ENCODE results near the gene CLEC16A. TPM values are rescaled to one million over a fixed set of nuclear protein-coding genes. Genes with fewer than 3 reads are reported as not detected.
A peak's percentile ranks its signal among the peaks of the same experiment; 100 is the strongest.

CLEC16A gene
- total RNA-seq, 1 donor from 2014 or later = 7.8 TPM

GRCh38 chr16:11164482-11165270 lies 220.3 kb downstream of the CLEC16A start:
- Mint-ChIP-seq H3K4me1 (peaks cover 44% of the 10 kb centered on the region), H3K4me3 (no peak overlapping the region), H3K27me3 (ENCODE audit: insufficient read depth, low read depth) (peaks cover 4% of the 10 kb centered on the region), H3K9me3 (no peaks in the 10 kb centered on the region), H3K27ac (peak overlapping the region; percentile 94), H3K36me3 (no peaks in the 10 kb centered on the region)
- H4K20me1 ChIP-seq (ENCODE audit: low read depth) = no peaks in the 10 kb centered on the region
- peak; percentile 76 for DNase-seq (ENCODE audit: low spot score)
- no peak overlapping the region for H2AFZ ChIP-seq (replicated peaks)
- no peak overlapping the region for H3K27ac ChIP-seq
- H3K4me1 ChIP-seq = peaks cover 8% of the 10 kb centered on the region
- H3K9ac ChIP-seq = no peak overlapping the region
- TF ChIP-seq EZH2 (IDR thresholded peaks at IDR 0.05) = no peak
- TF ChIP-seq CTCF (IDR thresholded peaks at IDR 0.05) = no peak
- no peak for TF ChIP-seq EZH2phosphoT487 (IDR thresholded peaks at IDR 0.05)
- no peaks in the 10 kb centered on the region for H3K27me3 ChIP-seq
- H3K4me2 ChIP-seq = no peak overlapping the region
- no peaks in the 10 kb centered on the region for H3K9me3 ChIP-seq (ENCODE audit: low read depth)
- no peaks in the 10 kb centered on the region for H3K79me2 ChIP-seq (ENCODE audit: low read depth)
- H3K36me3 ChIP-seq = no peaks in the 10 kb centered on the region
- no peaks in the 10 kb centered on the region for H3F3A ChIP-seq (ENCODE audit: low read depth)
- H3K4me3 ChIP-seq = no peak overlapping the region

- Mint-ChIP-seq H3K36me3 (no peaks in the 10 kb centered on the region), H3K27me3 (ENCODE audit: insufficient read depth, low read depth) (peaks cover 4% of the 10 kb centered on the region), H3K4me3 (no peak overlapping the region), H3K4me1 (peaks cover 44% of the 10 kb centered on the region), H3K27ac (no peak overlapping the region), H3K9me3 (no peaks in the 10 kb centered on the region)
- Histone ChIP-seq H3K27ac (no peak overlapping the region), H3K9ac (no peak overlapping the region), H3F3A (ENCODE audit: low read depth) (no peaks in the 10 kb centered on the region), H3K4me1 (peaks cover 8% of the 10 kb centered on the region), H3K36me3 (no peaks in the 10 kb centered on the region), H3K27me3 (no peaks in the 10 kb centered on the region), H3K9me3 (ENCODE audit: low read depth) (no peaks in the 10 kb centered on the region), H2AFZ (replicated peaks) (no peak overlapping the region), H3K4me3 (no peak overlapping the region), H3K4me2 (no peak overlapping the region), H4K20me1 (ENCODE audit: low read depth) (no peaks in the 10 kb centered on the region), H3K79me2 (ENCODE audit: low read depth) (no peaks in the 10 kb centered on the region)
- TF ChIP-seq EZH2phosphoT487 (IDR thresholded peaks at IDR 0.05) (no peak), CTCF (IDR thresholded peaks at IDR 0.05) (no peak), EZH2 (IDR thresholded peaks at IDR 0.05) (no peak)
- DNase-seq (ENCODE audit: low spot score) = no peak
Observed at GRCh38 chr16:11165349-11165748, 221.0 kb downstream of the CLEC16A start.

GRCh38 chr16:11165894-11166665 lies 221.7 kb downstream of the CLEC16A start:
- H3K27ac Mint-ChIP-seq = no peak overlapping the region
- no peaks in the 10 kb centered on the region for H3K27me3 ChIP-seq
- no peaks in the 10 kb centered on the region for H3K9me3 Mint-ChIP-seq
- no peaks in the 10 kb centered on the region for H3K36me3 Mint-ChIP-seq
- no peaks in the 10 kb centered on the region for H4K20me1 ChIP-seq (ENCODE audit: low read depth)
- H3K36me3 ChIP-seq = no peaks in the 10 kb centered on the region
- H3K27me3 Mint-ChIP-seq (ENCODE audit: insufficient read depth, low read depth) = peaks cover 4% of the 10 kb centered on the region
- no peaks in the 10 kb centered on the region for H3F3A ChIP-seq (ENCODE audit: low read depth)
- no peak overlapping the region for H3K4me3 ChIP-seq
- peaks cover 46% of the 10 kb centered on the region for H3K4me1 Mint-ChIP-seq
- H3K9ac ChIP-seq = no peak overlapping the region
- no peaks in the 10 kb centered on the region for H3K9me3 ChIP-seq (ENCODE audit: low read depth)
- no peak for TF ChIP-seq EZH2phosphoT487 (IDR thresholded peaks at IDR 0.05)
- H2AFZ ChIP-seq (replicated peaks) = no peak overlapping the region
- no peak overlapping the region for H3K27ac ChIP-seq
- no peak for DNase-seq (ENCODE audit: low spot score)
- no peaks in the 10 kb centered on the region for H3K79me2 ChIP-seq (ENCODE audit: low read depth)
- H3K4me2 ChIP-seq = no peak overlapping the region
- no peak overlapping the region for H3K4me3 Mint-ChIP-seq
- H3K4me1 ChIP-seq = peaks cover 8% of the 10 kb centered on the region
